ENCODE results near the gene BBIP1. TPM values are rescaled to one million over a fixed set of nuclear protein-coding genes. Genes with fewer than 3 reads are reported as not detected.
"Not testable (repeated sequence)": the region's sequence is repeated elsewhere in the genome, so short reads cannot be mapped to it uniquely, and the experiment has no call there.

BBIP1 gene
- total RNA-seq, 2 donors from 2014 or later = 22.8 to 25.5 TPM

DNA sequence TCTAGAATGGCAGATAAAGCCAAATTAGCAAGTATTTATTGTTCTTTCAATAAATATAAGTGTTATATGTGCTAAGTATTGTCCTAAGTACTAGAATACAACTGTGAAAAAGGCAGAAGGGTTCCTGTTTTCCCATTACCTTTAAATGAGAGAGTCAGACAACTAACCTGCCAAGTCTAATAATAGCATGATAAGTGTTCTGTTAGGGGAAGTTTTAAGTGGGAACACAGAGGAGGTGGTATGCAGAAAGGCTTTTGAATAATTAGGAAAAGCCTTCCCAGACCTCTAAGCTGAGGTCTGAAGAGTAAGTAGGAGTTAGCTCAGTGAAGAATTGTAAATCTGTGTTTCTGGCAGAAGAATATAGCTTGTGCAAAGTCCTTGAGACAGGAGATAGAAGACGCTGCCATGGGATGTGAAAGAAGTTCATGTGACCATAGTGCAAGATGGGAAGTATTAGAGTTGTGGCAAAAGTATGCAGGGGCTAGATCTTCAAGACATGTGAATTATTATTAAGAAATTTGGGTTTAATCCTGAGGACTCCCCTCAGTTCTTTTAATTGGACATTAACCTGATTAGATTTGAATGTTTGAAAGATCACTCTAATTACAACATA lies 12.9 kb upstream of the BBIP1 start:
- ATAC-seq (peak; percentile 34 to 55), DNase-seq (no peak)
- intact Hi-C loops (cut with DNase I) = no loop called here

GRCh38 chr10:110927461-110927860 lies 8.5 kb upstream of the BBIP1 start:
- DNase-seq = no peak
- intact Hi-C loops (cut with DNase I) = loop anchor here in 1 of 2 donors (10.0 kb wide), 1 partner anchor 47 kb away; no protein-coding TSS in a partner anchor

DNA sequence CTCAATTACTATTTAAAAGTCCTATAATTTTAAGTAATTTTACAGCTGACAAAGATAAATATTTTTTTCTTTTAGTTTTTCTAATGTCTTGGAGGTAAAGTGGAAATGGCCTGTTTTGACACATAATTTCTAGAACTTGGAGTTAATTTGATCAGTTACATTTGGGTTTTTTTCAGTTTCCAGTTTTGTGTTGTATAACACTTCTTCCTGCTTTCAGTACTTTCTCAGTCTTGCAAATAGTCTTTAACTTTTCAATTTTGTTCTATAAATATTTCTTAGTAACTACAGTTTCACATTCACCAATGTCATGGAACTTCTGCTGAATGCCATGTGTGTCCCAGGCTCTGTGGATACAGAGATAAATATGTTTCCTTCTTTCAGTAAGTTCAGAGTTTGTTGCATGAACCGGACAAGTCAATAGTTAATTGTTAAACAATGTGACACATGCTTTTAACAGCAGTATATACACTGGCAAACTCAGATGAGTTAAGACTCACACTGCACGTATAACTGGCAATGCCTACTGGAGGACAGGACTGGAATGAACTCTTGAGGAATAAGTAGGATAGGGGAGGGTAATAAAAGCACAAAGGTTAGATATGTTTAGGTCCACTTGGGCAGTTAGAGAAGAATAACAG lies 5.0 kb upstream of the BBIP1 start:
- ATAC-seq = no peak
- no peak for DNase-seq
- intact Hi-C loops (cut with DNase I) = loop anchor here in 1 of 2 donors (10.0 kb wide), 1 partner anchor 51 kb away; no protein-coding TSS in a partner anchor

More at GRCh38 chr10:110927461-110927860, 8.5 kb upstream of the BBIP1 start:
- ATAC-seq = no peak

DNA sequence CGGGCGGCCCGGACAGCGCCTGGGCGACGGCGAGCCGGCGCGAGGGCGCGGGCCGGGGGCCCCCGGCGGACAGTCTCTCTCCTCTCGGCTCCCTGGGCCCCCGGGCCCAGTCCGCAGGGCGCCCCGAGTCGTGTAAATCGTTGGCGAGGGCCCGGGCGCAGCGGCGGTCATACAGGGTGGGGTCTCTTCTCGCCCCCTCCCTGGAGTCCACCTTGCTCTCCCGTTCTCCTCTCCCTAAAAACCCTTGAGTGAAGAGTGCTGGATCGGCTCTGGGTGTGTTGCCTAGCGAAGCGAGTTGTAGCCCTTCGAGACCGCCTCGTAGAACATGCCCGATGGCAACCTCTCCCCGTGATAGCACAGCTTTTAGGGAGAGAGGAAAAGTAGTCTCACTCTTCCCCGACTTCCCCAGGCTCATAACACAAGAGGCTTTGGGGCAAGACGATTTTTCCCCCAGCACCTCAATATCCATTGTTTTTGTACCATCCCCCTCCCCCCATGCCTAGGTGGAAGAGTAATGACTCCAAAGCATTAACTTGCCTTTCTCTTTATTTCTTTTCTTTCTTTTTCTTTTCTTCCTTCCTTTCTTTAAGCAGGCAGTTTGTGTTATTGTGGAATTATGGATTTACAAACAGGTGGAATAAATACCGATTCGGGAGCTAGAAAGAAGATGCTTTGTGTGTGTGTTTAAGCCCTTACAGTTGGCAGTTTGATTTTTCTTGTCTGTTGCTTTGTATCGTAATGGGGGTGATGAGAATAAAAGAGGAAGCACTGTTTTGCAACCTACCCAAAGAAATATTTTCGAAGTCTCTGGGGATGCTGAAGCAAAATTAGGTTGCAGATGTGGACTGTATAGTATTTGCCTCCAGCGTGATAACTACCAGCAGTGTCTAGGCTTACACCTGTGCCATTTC lies 1.2 kb upstream of the BBIP1 start:
- no peak for ATAC-seq
- intact Hi-C loops (cut with DNase I) = loop anchor here in 1 of 2 donors (10.0 kb wide), 1 partner anchor 55 kb away; no protein-coding TSS in a partner anchor
- peak; percentile 34 for DNase-seq

- peak; percentile 30 to 49 for ATAC-seq
- intact Hi-C loops (cut with DNase I) = no loop called here
- peak; percentile 99 for DNase-seq
Measured at GRCh38 chr10:110919349-110919931, 460 bp upstream of the BBIP1 start, which contains the start of gene SHOC2. TSS of gene SHOC2 (plus strand) at chr10:110919604. CDS start at chr10:110964359, 44,755 bp downstream.

DNA sequence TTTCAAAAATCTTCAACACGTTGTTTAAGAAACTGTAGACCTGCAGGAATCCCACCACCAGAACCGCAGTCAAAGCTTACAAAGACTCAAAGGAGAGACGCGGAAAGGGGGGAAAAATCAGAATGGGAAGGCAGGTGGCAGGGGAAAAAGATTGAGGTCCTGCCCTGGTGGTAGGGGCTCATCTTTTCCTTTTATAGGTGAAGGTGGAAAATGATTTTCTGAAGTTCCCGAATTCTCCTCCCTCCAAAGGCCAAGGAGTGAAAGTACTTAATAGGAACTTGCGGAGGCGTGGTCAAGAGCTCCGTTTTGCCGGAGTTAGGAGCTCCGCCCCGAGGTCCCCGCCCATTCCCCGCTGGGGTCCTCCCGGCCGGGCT lies 724 bp downstream of the BBIP1 start:
- DNase-seq = peak; percentile 98
- ATAC-seq = no peak
- intact Hi-C loops (cut with DNase I) = no loop called here

DNA sequence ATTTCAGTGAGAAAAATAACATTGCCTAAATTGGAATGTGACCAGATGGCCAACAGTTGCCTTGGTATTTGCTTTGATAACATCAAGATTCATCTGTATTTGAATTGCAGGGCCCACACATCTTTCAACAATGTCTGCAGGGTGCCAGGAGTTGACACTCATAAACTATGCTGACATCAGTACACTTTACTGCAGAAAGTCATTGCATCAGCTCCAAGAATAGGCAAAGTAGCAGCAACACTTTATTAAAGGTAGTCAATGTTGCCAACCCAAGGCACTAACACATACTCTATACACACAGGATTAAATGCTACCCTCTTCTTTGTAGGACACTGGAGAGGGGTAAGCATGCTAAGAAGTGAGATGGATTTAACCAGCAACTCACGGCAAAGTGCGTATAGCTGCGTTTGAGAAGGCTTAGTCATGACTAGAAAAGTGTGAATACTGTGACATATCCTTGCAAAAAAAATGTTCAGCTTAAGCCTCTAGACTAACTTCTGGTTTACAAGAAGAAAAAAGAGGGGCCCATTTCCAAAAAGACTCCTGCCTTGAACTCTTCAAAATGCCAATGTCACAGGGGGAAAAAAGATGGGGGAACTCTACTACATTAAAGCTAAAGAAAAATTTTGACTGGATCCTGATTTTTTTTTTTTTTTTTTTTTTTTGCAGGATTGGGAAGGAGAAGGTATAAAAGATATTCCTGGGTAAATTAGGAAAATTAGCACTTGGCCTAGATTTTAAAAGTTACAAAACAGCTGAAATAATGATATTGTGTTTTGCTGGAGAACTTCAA lies 2.2 kb downstream of the BBIP1 start:
- no peak for ATAC-seq
- DNase-seq = no peak
- intact Hi-C loops (cut with DNase I) = no loop called here

- intact Hi-C loops (cut with DNase I); ATAC-seq; DNase-seq: not testable (repeated sequence)
Measured at GRCh38 chr10:110915600-110915999, 3.4 kb downstream of the BBIP1 start.

DNA sequence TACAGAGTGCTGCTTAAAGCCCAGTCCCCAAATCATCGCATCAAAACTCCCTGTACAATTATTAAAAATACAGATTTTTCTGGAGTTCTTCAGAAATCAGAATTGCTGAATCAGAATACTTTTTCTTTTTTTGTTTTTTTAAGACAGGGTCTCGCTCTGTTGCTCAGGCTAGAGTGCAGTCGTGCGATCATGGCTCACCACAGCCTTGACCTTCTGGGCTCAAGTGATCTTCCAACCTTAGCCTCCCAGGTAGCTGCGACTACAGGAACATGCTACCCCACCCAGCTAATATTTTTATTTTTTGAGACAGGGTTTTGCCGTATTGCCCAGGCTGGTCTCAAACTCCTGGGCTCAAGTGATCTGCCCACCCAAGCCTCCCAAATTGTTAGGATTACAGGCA lies 3.9 kb downstream of the BBIP1 start:
- ATAC-seq = no peak
- no peak for DNase-seq
- intact Hi-C loops (cut with DNase I) = no loop called here

DNA sequence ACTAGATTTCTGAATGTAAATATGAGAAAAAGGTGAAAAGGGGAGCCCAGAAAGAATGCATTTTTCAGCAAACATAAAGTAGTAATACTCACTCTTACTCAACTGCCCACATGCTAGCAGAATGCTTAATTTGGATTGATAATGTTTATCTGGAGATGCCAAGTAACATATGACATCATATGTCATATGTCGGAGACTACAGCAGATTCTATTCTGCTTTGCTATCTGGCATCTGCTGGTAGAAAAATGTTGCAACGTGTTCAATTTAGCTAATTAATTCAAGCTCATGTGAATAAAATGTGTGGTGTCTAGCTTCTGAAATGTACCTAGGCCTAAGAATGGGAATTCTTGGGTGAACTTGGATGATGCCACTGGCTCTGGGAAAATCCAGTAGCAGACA lies 4.5 kb downstream of the BBIP1 start:
- intact Hi-C loops (cut with DNase I) = no loop called here
- DNase-seq (no peak), ATAC-seq (no peak)

DNA sequence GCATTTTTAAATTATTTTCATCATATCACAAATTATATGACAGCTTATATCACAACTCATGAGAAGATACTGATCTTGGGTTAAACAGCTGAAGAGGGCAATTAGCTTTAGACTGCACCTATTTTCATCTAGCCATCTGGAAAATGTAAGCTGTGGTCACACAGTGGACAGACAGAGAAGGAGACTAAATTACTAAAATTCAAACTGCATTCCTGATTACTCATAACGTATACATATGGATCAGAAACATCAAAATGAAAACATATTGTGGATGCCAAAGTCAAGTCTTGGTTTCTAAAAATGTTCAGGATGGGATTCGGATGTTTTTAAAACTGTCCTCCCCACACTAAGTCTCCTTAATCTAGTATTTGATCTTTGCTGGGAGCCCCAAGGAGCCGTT lies 6.6 kb downstream of the BBIP1 start:
- intact Hi-C loops (cut with DNase I) = no loop called here

GRCh38 chr10:110910138-110910537 lies 8.8 kb downstream of the BBIP1 start:
- intact Hi-C loops (cut with DNase I) = no loop called here
- DNase-seq (no peak), ATAC-seq (no peak)

More for the DNA sequence above, 6.6 kb downstream of the BBIP1 start:
- DNase-seq = no peak
- no peak for ATAC-seq

- DNase-seq = no peak
- peak in 1 of 2 donors; percentile 50 for ATAC-seq
- intact Hi-C loops (cut with DNase I) = loop anchor here in 1 of 2 donors (5.0 kb wide), 1 partner anchor 596 kb away; no protein-coding TSS in a partner anchor
Measured at GRCh38 chr10:110903280-110904278, 15.4 kb downstream of the BBIP1 start.

DNA sequence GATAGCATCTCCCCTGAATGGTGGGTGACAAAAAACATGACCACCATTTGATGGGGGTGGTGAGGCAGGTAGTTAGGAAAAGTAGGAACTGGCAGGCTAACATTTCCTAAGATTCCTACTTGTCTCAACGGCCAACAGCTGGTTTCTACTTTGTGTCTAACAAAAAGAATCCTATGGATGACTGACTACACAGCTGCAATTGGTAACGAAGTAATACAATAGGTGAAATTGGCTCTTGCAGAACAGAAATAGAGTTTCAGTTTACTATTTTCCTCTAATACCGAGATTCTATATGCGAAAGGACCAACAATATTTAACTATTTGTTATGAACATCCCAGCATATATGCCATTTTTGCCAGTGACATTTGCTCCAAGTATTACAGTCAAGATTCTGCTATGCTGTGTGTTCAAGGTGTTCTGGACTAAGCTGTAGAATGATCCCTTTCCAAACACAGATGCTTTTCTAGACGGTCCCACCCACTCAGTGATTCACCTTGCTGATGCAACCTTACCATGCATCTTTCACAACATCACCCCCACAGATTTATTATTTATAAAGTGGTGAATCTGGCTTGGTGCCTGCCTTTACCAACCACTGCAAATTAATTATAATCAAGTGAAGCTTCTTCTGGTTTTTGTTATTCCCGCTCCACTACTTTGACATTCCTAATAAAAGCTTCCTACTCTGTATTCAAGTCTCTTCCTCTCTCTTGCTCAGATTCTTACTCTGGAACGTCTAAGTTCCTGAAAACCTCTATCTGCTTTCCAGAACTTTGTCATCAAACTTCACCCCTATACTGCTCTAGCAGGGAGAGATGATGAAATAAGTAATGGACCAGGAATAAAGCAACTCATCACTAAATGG lies 16.8 kb downstream of the BBIP1 start:
- intact Hi-C loops (cut with DNase I) = loop anchor here in 1 of 2 donors (5.0 kb wide), 1 partner anchor 595 kb away; no protein-coding TSS in a partner anchor
- DNase-seq = no peak
- ATAC-seq = peak in 1 of 2 donors; percentile 86

- DNase-seq = no peak
- intact Hi-C loops (cut with DNase I) = loop anchor here in 1 of 2 donors (5.0 kb wide), 1 partner anchor 594 kb away; no protein-coding TSS in a partner anchor
- no peak for ATAC-seq
Measured at GRCh38 chr10:110900983-110901382, 18.0 kb downstream of the BBIP1 start.

GRCh38 chr10:110898391-110898790 lies 20.6 kb downstream of the BBIP1 start:
- intact Hi-C loops (cut with DNase I) = loop anchor here (10.0 kb wide), 2 partner anchors 154 to 284 kb away; no protein-coding TSS in a partner anchor
- DNase-seq (no peak), ATAC-seq (no peak)
